Measurements from ENCODE around the gene ADAMTS16. TPM values are rescaled to one million over a fixed set of nuclear protein-coding genes. Genes with fewer than 3 reads are reported as not detected.

The ADAMTS16 gene
- total and polyA plus RNA-seq, 11 donors: 0.05 to 4.7 (median 0.16) TPM; not detected in 8

- Histone ChIP-seq H3K36me3 (no peaks in the 10 kb centered on the region), H3K27me3 (peaks cover 0 to 4% (median 0%) of the 10 kb centered on the region in 9 donors), H3K4me1 (no peaks in the 10 kb centered on the region), H3K27ac (no peak overlapping the region), H3K4me3 (no peak overlapping the region), H3K9me3 (no peaks in the 10 kb centered on the region)
- TF ChIP-seq, protein P1, sequence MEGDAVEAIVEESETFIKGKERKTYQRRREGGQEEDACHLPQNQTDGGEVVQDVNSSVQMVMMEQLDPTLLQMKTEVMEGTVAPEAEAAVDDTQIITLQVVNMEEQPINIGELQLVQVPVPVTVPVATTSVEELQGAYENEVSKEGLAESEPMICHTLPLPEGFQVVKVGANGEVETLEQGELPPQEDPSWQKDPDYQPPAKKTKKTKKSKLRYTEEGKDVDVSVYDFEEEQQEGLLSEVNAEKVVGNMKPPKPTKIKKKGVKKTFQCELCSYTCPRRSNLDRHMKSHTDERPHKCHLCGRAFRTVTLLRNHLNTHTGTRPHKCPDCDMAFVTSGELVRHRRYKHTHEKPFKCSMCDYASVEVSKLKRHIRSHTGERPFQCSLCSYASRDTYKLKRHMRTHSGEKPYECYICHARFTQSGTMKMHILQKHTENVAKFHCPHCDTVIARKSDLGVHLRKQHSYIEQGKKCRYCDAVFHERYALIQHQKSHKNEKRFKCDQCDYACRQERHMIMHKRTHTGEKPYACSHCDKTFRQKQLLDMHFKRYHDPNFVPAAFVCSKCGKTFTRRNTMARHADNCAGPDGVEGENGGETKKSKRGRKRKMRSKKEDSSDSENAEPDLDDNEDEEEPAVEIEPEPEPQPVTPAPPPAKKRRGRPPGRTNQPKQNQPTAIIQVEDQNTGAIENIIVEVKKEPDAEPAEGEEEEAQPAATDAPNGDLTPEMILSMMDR (IDR thresholded peaks at IDR 0.05): no peak
- no peak for TF ChIP-seq POLR2A (IDR thresholded peaks at IDR 0.05)
- ATAC-seq (no peak), DNase-seq (no peak)
- WGBS, 4 donors: 74 to 88% (median 85%) methylated on average over 3 of the region's 3 CpGs
- intact Hi-C loops (cut with DNase I): no loop called here
These were observed 124.6 kb downstream of the ADAMTS16 start for GRCh38 chr5:5264727-5265126.

- ATAC-seq: no peak
- 66 to 81% (median 76%) methylated on average over 6 of the region's 6 CpGs for WGBS, 4 donors
These were observed 126.2 kb downstream of the ADAMTS16 start for GRCh38 chr5:5266297-5266696.

GRCh38 chr5:5270161-5270560 is 130.0 kb downstream of the ADAMTS16 start:
- H3K36me3 ChIP-seq: no peaks in the 10 kb centered on the region
- WGBS, 4 donors: 88 to 91% (median 91%) methylated on average over 9 of the region's 9 CpGs
- peaks cover 0 to 12% (median 4%) of the 10 kb centered on the region in 12 donors for H3K4me1 ChIP-seq
- H3K9me3 ChIP-seq: no peaks in the 10 kb centered on the region
- DNase-seq: no peak
- no peak overlapping the region for H3K27ac ChIP-seq
- ATAC-seq: no peak
- TF ChIP-seq, protein P1 (IDR thresholded peaks at IDR 0.05): no peak
- no peak for TF ChIP-seq POLR2A (IDR thresholded peaks at IDR 0.05)
- no peak overlapping the region for H3K4me3 ChIP-seq
- intact Hi-C loops (cut with DNase I): loop anchor here in 1 of 10 donors (10.0 kb wide), 1 partner anchor 115 kb away; no protein-coding TSS in a partner anchor
- peaks cover 0 to 4% (median 0%) of the 10 kb centered on the region in 9 donors for H3K27me3 ChIP-seq

More at GRCh38 chr5:5266297-5266696, 126.2 kb downstream of the ADAMTS16 start:
- DNase-seq: no peak
- Histone ChIP-seq H3K27ac (no peak overlapping the region), H3K36me3 (no peaks in the 10 kb centered on the region), H3K4me3 (no peak overlapping the region), H3K4me1 (peaks cover 0 to 5% (median 0%) of the 10 kb centered on the region in 12 donors), H3K9me3 (no peaks in the 10 kb centered on the region), H3K27me3 (peaks cover 0 to 4% (median 0%) of the 10 kb centered on the region in 9 donors)
- no peak for TF ChIP-seq POLR2A (IDR thresholded peaks at IDR 0.05)
- intact Hi-C loops (cut with DNase I): no loop called here

- Histone ChIP-seq H3K9me3 (no peaks in the 10 kb centered on the region), H3K4me3 (peak overlapping the region in 7 of 12 donors; percentile 4 to 37 (median 24)), H3K36me3 (no peaks in the 10 kb centered on the region), H3K4me1 (peaks cover 0 to 12% (median 4%) of the 10 kb centered on the region in 12 donors), H3K27me3 (peaks cover 0 to 4% (median 0%) of the 10 kb centered on the region in 9 donors), H3K27ac (no peak overlapping the region)
- 26 to 42% (median 34%) methylated on average over 18 of the region's 18 CpGs for WGBS, 4 donors
- TF ChIP-seq POLR2A (IDR thresholded peaks at IDR 0.05): no peak
- TF ChIP-seq, protein P1 (IDR thresholded peaks at IDR 0.05): no peak
- intact Hi-C loops (cut with DNase I): loop anchor here in 1 of 10 donors (10.0 kb wide), 1 partner anchor 114 kb away; no protein-coding TSS in a partner anchor
- ATAC-seq (peak in 3 of 4 donors; percentile 86 to 96 (median 93)), DNase-seq (peak; percentile 36 to 79 (median 53))
These were observed 131.0 kb downstream of the ADAMTS16 start for GRCh38 chr5:5270958-5271785.
